ACC112 (cell line): Measurements from ENCODE around the gene SPATA31D1.
"Not testable (repeated sequence)": the region's sequence is repeated elsewhere in the genome, so short reads cannot be mapped to it uniquely, and the experiment has no call there.

Experiments
- H2AFZ ChIP-seq: fragments of 200-600 bp; sonication (generic); one replicate; pipeline ENCODE4 v1.6.0; 2017; ENCODE audit warnings: antibody characterized with exemption, low read length; ENCODE audit not compliant: unreplicated experiment
- H3K27ac ChIP-seq: fragments of 200-600 bp; sonication (generic); 2 replicates; pipeline ENCODE4 v1.5.1; 2014; ENCODE audit warnings: low read depth, mild to moderate bottlenecking, antibody characterized with exemption, low read length, moderate library complexity
- H3K27me3 ChIP-seq: fragments of 200-600 bp; sonication (generic); 2 replicates; pipeline ENCODE4 v1.6.1; 2014; ENCODE audit warnings: mild to moderate bottlenecking, antibody characterized with exemption, low read length, moderate library complexity, mixed read lengths; ENCODE audit not compliant: insufficient read depth
- H3K36me3 ChIP-seq: fragments of 200-600 bp; sonication (generic); 2 replicates; pipeline ENCODE4 v1.6.1; 2016; ENCODE audit warnings: mild to moderate bottlenecking, antibody characterized with exemption, low read length, moderate library complexity, mixed read lengths; ENCODE audit not compliant: insufficient read depth
- H3K4me1 ChIP-seq: fragments of 200-600 bp; sonication (generic); one replicate; pipeline ENCODE4 v1.6.1; 2016; ENCODE audit warnings: low read length, mixed read lengths; ENCODE audit not compliant: insufficient read depth, unreplicated experiment, control insufficient read depth
- H3K4me3 ChIP-seq: fragments of 200-600 bp; sonication (generic); 2 replicates; pipeline ENCODE4 v1.5.1; 2014; ENCODE audit warnings: mild to moderate bottlenecking, low read depth, low read length
- H3K79me2 ChIP-seq: fragments of 200-600 bp; sonication (generic); one replicate; pipeline ENCODE4 v1.6.0; 2016; ENCODE audit warnings: low read length; ENCODE audit not compliant: control insufficient read depth, unreplicated experiment, insufficient read depth

SPATA31D1 gene

GRCh38 chr9:81988472-81988871 lies at the start of gene SPATA31D1:
Gene SPATA31D1 (plus strand): TSS chr9:81988772. CDS start chr9:81988819, 47 bp downstream.
- H2AFZ ChIP-seq, H3K36me3 ChIP-seq, H3K79me2 ChIP-seq, H3K27ac ChIP-seq, H3K27me3 ChIP-seq, H3K4me3 ChIP-seq, H3K4me1 ChIP-seq: not testable (repeated sequence)

- H3K4me1 ChIP-seq, H3K27ac ChIP-seq, H3K27me3 ChIP-seq, H2AFZ ChIP-seq, H3K79me2 ChIP-seq, H3K4me3 ChIP-seq, H3K36me3 ChIP-seq: not testable (repeated sequence)
Measured at GRCh38 chr9:81943393-81943792, 45.2 kb upstream of the SPATA31D1 start, which contains the start of gene SPATA31D3. Gene SPATA31D3 (plus strand): TSS chr9:81943500. CDS start chr9:81943586, 86 bp downstream.

- not testable (repeated sequence) for H3K4me1 ChIP-seq, H3K27ac ChIP-seq, H2AFZ ChIP-seq, H3K4me3 ChIP-seq, H3K27me3 ChIP-seq, H3K79me2 ChIP-seq, H3K36me3 ChIP-seq
Measured at GRCh38 chr9:81948650-81949049, 39.9 kb upstream of the SPATA31D1 start.

GRCh38 chr9:81953096-81953495 lies 35.5 kb upstream of the SPATA31D1 start:
- Histone ChIP-seq H3K36me3 (no peaks in the 10 kb centered on the region), H2AFZ (no peak overlapping the region), H3K79me2 (no peaks in the 10 kb centered on the region), H3K4me3 (no peak overlapping the region), H3K27ac (no peak overlapping the region), H3K27me3 (no peaks in the 10 kb centered on the region), H3K4me1 (no peaks in the 10 kb centered on the region)

GRCh38 chr9:81955625-81956024 lies 32.9 kb upstream of the SPATA31D1 start:
- Histone ChIP-seq H3K27ac (no peak overlapping the region), H3K79me2 (no peaks in the 10 kb centered on the region), H3K4me3 (no peak overlapping the region), H2AFZ (no peak overlapping the region), H3K36me3 (no peaks in the 10 kb centered on the region), H3K4me1 (no peaks in the 10 kb centered on the region), H3K27me3 (no peaks in the 10 kb centered on the region)

- no peaks in the 10 kb centered on the region for H3K4me1 ChIP-seq
- H3K36me3 ChIP-seq = no peaks in the 10 kb centered on the region
- H3K79me2 ChIP-seq = no peaks in the 10 kb centered on the region
- H2AFZ ChIP-seq = no peak overlapping the region
- no peaks in the 10 kb centered on the region for H3K27me3 ChIP-seq
- H3K4me3 ChIP-seq = no peak overlapping the region
- no peak overlapping the region for H3K27ac ChIP-seq
Measured at GRCh38 chr9:81964218-81965171, 24.1 kb upstream of the SPATA31D1 start.

- no peak overlapping the region for H2AFZ ChIP-seq
- H3K4me3 ChIP-seq = no peak overlapping the region
- no peaks in the 10 kb centered on the region for H3K27me3 ChIP-seq
- H3K79me2 ChIP-seq = no peaks in the 10 kb centered on the region
- H3K27ac ChIP-seq = no peak overlapping the region
- H3K4me1 ChIP-seq = no peaks in the 10 kb centered on the region
- no peaks in the 10 kb centered on the region for H3K36me3 ChIP-seq
Measured at GRCh38 chr9:81968026-81968425, 20.5 kb upstream of the SPATA31D1 start.

GRCh38 chr9:81969971-81970370 lies 18.6 kb upstream of the SPATA31D1 start:
- Histone ChIP-seq H3K4me3 (no peak overlapping the region), H3K27ac (no peak overlapping the region), H2AFZ (no peak overlapping the region), H3K36me3 (no peaks in the 10 kb centered on the region), H3K79me2 (no peaks in the 10 kb centered on the region), H3K4me1 (no peaks in the 10 kb centered on the region), H3K27me3 (no peaks in the 10 kb centered on the region)

GRCh38 chr9:81971727-81972126 lies 16.8 kb upstream of the SPATA31D1 start:
- Histone ChIP-seq H3K4me1 (no peaks in the 10 kb centered on the region), H3K4me3 (no peak overlapping the region), H3K27me3 (no peaks in the 10 kb centered on the region), H3K79me2 (no peaks in the 10 kb centered on the region), H3K36me3 (no peaks in the 10 kb centered on the region), H3K27ac (no peak overlapping the region), H2AFZ (no peak overlapping the region)

GRCh38 chr9:81974764-81975163 lies 13.8 kb upstream of the SPATA31D1 start:
- Histone ChIP-seq H3K4me1 (no peaks in the 10 kb centered on the region), H3K4me3 (no peak overlapping the region), H3K36me3 (no peaks in the 10 kb centered on the region), H2AFZ (no peak overlapping the region), H3K27ac (no peak overlapping the region), H3K27me3 (no peaks in the 10 kb centered on the region), H3K79me2 (no peaks in the 10 kb centered on the region)

- H3K36me3 ChIP-seq = no peaks in the 10 kb centered on the region
- H3K27ac ChIP-seq = no peak overlapping the region
- no peaks in the 10 kb centered on the region for H3K27me3 ChIP-seq
- no peaks in the 10 kb centered on the region for H3K4me1 ChIP-seq
- H3K79me2 ChIP-seq = no peaks in the 10 kb centered on the region
- H2AFZ ChIP-seq = no peak overlapping the region
- H3K4me3 ChIP-seq = no peak overlapping the region
Measured at GRCh38 chr9:81976351-81976750, 12.2 kb upstream of the SPATA31D1 start.
